Body of pancreas (tissue), 4 donors: ENCODE data around the gene ITGB6.

Experiments
- CTCF ChIP-seq, 7 experiments: fragments of 450-650 bp in 4 of 7; fragments of 200-600 bp in 3 of 7; sonication (generic) in 3 of 7; IDR thresholded peaks; one replicate each; pipeline ENCODE4 v1.5.1; 2016 to 2019; ENCODE audit warnings: antibody characterized with exemption in 7 of 7
- POLR2A ChIP-seq, 3 donors: fragments of 450-650 bp; IDR thresholded peaks; one replicate each; pipeline ENCODE4 v1.6.1; 2016; ENCODE audit warnings: antibody characterized with exemption in 3 of 3, mild to moderate bottlenecking in 2 of 3

- TF ChIP-seq CTCF (IDR thresholded peaks at IDR 0.05), result no peak
- no peak for TF ChIP-seq POLR2A (IDR thresholded peaks at IDR 0.05)
These were observed 123.2 kb downstream of the ITGB6 start for GRCh38 chr2:160076914-160077313.
